Left cardiac atrium (tissue), 4 donors: Measurements from ENCODE around the gene IGSF23. TPM values are rescaled to one million over a fixed set of nuclear protein-coding genes. Genes with fewer than 3 reads are reported as not detected.

Experiments used
- ATAC-seq, 2 donors: fragments of 200-7000 bp; cut with Tn5 transposase; one replicate each; pipeline ENCODE4 v1.9.1; 2020; ENCODE audit warnings: mild to moderate bottlenecking in 2 of 2, moderate library complexity in 2 of 2
- DNase-seq: peaks from one replicate; pipeline ENCODE4 v3.0.0-alpha.2; 2020
- intact Hi-C, 2 donors: fragments of 100-400 bp; cut with DNase I; formaldehyde crosslinking; loops; one replicate each; pipeline versions ENCODE4 v1.14.1 to v1.15.1; 2022 to 2023
- long read RNA-seq: library from polyadenylated mRNA; unstranded; transcript quantifications from one replicate; pipeline ENCODE4 v2.0.0, GENCODE V29; 2021
- total RNA-seq, 2 donors: library from RNA; stranded (reverse); fragmentation: NEBNext Ultra II Directional; extraction: Animal tissue kit (Norgen Biotek cat#: 25700); gene quantifications; one replicate each; pipeline ENCODE4 v1.2.1, GENCODE V29; 2021
- donor health status: DM: no; HTN: yes; CAD: no.
- donor health status: DM: no; HTN: yes; CAD: no; lungs with severe emphysema.
- donor health status: DM: yes; HTN: yes; CAD: no.
- donor health status: Dilated cardiomyopathy.

Gene IGSF23, protein sequence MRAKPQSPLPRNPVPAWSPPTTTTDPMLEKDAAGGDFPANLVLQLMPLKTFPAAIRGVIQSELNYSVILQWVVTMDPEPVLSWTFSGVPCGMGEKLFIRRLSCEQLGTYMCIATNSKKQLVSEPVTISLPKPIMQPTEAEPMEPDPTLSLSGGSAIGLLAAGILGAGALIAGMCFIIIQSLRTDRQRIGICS
- not detected for total RNA-seq
- long read RNA-seq = 0 reads

DNA sequence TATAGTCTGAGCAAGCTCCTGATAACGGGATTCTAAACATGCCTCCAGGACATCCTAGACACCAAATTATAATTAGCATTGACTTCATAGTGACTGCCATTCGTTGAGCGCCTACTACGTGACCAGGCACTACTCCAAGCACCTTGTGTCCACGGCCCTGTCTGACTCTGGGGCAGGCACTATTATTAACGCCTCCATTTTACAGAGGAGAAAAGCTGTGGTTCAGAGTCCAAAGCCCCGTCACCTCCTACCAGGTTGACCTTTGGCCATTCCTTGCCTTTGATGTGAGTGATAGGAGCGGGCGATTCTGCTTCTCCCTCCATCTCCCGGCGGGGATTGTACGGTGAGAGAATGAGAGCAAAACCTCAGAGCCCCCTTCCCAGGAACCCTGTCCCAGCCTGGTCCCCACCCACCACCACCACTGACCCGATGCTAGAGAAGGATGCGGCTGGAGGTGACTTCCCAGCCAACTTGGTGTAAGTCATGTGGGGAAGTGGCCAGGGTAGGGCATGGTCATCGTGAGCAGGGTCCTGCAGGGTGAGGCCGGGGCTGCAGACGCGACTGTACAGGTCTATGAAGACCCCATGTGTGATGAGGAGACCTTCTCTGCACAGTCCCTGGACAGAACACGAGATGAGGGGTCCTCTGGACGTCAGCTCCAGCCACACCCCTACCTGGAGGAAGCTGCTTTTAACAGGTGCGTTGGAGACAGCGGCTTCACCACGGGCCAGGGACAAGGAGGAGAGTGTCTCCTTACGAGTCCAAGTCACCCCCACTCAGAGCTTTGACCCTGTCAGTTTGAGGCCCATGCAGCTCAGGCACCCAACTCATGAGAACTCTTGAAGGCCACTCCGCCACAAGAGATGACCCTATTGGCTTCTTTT lies at the start of gene IGSF23:
Gene IGSF23, plus strand, starts transcription at position 269 of the 884 bp plus-strand sequence. Its CDS starts 83 bp downstream, at position 352.
- ATAC-seq (no peak), DNase-seq (no peak)
- intact Hi-C loops = no loop called here

DNA sequence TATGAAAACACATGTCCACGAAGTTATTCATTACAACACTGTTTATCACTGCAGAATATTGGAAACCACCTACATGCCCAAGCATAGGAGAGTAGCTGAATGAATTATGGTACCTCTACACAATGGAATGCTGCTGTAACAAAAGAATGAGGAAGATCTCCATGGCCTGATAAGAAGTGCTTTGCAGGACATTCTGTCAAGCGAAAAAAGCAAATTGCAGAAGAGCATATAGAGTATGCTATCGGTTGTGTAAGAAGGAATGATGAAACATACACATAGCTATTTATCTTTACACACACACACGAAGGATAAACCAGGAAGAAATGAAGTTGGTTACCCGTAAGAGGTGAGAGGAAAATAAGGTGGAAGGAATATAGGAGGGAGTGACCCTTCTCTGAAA lies 46.4 kb upstream of the IGSF23 start:
- DNase-seq = no peak
- intact Hi-C loops = no loop called here
- ATAC-seq = no peak

DNA sequence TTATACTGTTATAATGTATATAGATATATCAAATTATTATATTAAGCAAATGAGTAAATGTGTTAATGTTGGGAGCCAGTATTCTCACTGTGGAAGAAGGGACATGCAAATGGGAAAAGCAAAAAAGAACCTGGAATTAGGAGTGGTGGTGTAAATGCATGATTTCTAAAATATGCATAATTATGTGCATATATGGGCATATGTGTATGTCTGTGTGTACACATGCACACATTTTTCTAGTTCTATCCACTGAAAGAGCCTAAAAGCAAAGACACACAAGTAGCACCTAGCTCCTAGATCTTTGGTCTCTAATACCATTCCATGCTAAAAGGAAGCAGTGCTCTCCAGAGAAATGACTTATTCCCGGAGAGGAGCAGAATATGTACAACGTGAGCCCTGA lies 45.6 kb upstream of the IGSF23 start:
- DNase-seq (no peak), ATAC-seq (no peak)
- intact Hi-C loops = no loop called here

DNA sequence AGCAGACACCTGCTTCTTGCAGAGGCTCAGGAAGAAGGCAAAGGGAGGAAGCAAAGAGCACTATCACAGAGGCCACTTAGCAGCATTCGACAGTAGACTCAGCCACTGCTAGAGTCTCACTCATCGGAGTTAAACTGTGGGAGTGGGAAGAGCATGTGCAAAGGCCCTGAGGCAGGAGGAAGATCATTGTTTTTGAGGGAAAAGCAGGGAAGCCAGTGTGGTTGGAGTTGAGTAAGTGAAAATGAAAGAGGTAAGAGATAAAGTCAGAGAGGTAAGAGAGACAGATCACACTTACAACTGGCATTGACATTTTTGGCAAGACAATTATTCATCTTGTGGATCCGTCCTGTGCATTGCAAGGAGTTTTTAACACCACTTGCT lies 42.8 kb upstream of the IGSF23 start:
- ATAC-seq (no peak), DNase-seq (no peak)
- intact Hi-C loops = loop anchor here in 1 of 2 donors (5.0 kb wide), 1 partner anchor 87 kb away; no protein-coding TSS in a partner anchor

DNA sequence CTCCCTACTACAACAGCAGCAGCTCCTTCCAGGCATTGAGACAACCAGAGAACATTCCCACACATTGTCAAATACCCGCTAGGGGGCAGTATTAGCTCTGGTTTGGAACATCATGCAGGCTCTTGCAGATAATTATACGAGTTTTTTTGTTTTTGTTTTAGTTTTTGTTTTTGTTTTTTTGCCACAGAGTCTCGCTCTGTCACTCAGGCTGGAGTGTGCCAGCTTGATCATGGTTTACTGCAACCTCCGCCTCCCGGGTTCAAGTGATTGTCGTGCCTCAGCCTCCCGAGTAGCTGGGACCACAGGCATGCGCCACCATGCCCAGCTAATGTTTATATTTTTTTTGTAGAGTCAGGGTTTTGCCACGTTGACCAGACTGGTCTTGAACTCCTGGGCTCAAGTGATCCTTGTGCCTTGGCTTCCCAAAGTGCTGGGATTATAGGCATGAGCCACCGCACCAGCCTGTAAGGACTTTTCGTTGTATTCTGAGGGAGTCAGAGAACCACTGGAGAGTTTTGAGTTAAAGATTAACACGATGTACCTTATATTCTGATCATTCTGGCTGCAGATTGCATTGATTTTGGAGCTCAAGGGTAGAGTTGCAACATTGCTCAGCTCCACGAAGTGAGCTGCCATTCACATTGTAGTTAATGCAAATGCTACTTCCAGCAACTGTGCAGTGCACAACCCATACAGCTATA lies 42.2 kb upstream of the IGSF23 start:
- DNase-seq (peak; percentile 49), ATAC-seq (peak; percentile 84)
- intact Hi-C loops = loop anchor here (1.0 to 5.0 kb wide), 2 partner anchors 86 kb away; no protein-coding TSS in a partner anchor

DNA sequence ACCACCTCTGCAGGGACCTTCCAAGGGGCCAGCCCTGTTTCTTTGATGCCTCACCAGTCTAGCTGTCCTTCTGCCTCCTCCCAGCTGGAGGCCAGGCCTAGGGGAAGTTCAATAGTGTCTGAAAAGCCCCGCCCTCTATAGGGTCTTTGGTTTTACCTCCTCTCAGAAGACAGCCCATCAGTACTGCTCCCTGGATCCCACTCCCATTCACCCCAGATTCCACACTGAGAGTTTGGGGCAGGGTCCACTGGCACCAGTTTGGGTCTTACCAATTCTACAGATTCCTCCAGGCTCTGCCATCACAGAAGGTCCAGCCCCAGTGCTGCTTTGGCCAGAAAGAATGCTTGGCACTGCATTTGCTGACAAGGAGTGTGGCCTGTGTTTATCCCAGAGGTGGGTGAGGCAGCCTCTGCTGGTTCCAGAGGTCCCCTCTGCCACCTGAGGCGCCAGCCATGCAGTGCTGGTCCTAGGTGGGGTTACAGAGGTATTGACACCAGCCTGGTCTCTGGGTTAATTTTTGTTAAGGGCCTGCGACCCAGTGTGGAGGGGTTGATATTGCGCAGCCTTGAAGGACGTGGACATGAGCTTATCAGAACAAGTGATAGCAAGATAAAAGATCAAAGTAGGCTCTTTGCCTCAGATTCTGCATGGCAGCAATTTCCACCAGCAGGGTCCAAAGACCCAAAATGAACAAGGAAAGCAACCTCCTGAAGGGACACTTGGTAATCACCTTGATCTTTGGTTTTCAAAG lies 41.4 kb upstream of the IGSF23 start:
- ATAC-seq (no peak), DNase-seq (no peak)
- intact Hi-C loops = loop anchor here (1.0 to 5.0 kb wide), 2 partner anchors 85 kb away; no protein-coding TSS in a partner anchor

DNA sequence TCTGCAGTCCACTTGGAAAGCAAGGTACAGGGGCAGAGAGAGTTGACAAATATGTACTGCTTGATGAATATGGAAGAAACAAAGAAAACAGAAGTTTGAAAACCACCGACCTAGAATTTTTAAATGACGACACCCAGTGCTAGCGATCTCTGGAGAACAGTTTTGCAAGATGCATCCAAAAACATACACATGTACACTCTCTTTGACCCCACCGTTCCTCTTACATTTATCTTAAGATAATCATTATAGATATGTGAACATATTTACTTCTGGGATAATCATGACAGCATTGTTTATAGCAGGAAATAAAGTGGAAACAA lies 40.8 kb upstream of the IGSF23 start:
- DNase-seq = no peak
- intact Hi-C loops = loop anchor here in 1 of 2 donors (5.0 kb wide), 1 partner anchor 85 kb away; no protein-coding TSS in a partner anchor
- no peak for ATAC-seq

DNA sequence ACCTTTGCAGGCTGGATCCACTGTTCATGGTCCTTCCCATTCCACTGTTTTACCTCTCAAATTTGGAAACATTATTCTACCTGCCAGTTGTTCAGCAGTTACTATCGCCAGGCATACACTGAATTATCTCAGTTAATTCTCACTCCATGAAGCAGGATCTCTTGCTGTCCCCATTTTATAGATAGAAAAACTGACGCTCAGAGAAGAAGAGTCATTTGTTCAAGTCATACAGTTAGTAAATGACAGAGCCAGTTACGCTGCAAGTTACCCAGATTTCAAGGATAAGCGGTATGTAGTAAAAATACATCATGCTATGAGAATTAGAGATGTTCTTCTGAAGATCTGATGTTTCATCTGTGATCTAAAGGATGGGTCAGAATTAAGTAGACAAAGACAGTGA lies 40.2 kb upstream of the IGSF23 start:
- no peak for ATAC-seq
- DNase-seq = no peak
- intact Hi-C loops = loop anchor here in 1 of 2 donors (5.0 kb wide), 1 partner anchor 84 kb away; no protein-coding TSS in a partner anchor

DNA sequence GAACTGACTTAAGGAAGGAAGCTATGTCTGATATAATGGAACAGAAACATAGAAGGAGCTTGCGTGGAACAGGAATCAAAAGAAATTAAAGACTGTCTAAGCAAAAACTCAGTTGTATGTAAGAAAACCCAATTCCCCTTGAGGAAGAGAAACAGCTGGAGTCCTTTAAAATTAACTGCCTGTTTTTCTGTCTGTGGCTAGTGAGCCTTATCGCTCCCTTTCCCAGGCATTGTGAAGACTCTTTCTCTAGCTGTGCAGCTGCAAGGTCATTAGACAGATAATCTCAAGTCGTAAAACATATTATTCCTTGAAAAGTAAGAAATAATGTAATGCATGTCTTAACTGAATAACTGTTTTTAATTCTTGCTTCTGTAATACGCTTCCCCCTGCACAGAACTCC lies 39.7 kb upstream of the IGSF23 start:
- DNase-seq (no peak), ATAC-seq (no peak)
- intact Hi-C loops = loop anchor here in 1 of 2 donors (5.0 kb wide), 1 partner anchor 84 kb away; no protein-coding TSS in a partner anchor

DNA sequence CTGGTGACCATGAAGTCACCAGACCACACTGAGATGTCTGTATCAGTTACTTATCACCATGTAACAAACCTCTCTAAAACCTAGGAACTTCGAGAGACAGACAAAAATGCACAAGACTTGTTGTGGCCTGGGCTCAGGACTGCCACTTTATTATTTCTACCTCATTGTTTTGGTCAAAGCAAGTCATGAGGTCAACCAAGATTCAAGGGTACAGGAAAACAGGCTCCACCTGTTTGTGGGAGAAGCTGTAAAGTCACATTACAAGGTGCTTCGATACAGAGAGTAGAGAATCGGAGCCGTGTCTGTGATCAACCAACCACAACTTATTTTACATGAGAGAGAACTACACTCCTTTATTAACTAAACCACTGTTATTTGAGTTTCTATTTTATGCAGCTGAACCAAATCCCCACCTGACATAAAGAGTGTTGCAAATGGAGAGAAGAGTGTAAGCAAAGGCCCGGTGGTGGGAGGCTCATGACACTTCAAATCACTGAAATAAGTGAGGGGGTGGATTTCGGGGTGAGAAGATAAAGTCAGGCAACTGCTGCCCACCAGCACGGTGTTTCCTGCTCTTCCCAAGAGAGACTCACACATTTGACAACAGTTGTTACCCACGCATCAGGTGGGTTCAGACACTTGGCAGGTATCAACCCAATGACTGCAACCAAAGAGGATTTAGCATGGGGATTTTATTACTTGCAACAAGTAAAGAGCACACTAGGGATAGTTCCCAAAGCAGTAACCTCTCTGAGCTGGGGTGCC lies 39.0 kb upstream of the IGSF23 start:
- ATAC-seq (no peak), DNase-seq (no peak)
- intact Hi-C loops = loop anchor here in 1 of 2 donors (5.0 kb wide), 1 partner anchor 83 kb away; no protein-coding TSS in a partner anchor

DNA sequence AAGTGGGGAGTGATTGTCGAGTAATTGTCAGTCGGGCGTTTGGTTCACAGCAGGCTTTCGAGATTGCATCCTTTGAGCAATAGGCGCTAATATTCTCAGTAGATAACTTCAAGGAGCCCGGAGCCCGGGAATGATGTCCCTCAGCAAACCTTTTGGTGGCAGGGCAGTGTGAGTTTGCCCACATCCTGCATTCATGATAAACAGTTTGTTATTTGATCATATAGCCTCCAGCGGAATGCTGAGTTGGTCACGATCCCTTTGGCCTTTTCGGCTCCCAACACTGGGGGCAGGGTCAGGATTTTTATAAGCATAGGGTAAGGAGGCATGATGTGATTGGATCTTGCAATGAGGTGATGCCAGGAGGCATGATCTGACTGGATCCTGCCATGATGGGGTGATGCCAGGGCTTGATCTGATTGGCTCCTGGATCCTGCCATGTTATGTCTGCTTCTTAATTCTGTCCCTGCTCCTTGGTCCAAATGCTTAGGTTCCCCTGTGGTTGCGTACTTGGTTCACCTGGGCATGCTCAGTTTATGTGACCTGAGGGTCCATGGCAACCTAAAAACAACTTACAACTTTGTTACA lies 38.2 kb upstream of the IGSF23 start:
- intact Hi-C loops = no loop called here
- DNase-seq = no peak
- ATAC-seq = no peak

DNA sequence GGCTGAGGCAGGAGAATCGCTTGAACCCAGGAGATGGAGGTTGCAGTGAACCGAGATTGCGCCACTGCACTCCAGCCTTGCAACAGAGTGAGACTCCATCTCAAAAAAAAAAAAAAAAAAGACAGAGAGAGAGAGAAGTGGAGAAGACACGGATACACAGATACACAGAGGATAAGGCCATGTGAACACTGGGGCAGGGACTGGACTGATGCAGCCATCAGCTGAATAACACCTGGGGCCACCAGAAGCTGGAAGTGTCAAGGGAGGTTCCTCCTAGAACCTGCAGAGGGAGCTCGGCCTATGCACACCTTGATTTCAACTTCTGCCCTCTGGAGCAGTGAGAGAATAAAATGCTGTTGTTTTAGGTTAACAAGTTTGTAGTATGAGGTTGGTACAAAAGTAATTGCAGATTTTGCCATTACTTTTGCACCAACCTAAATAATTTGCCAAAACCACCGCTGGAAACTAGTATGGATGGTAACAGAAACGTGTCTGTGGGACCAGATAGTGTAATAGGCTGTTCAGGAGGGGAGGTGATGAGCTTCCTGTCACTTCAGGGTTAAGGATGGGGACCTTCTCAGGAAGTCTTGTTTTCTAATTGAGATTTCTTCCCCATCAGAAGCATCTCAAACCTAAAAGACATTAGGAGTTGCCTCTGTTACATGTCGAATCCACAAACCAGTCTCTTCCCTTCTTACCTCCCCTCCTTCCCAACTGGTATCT lies 36.4 kb upstream of the IGSF23 start:
- intact Hi-C loops = no loop called here
- DNase-seq (no peak), ATAC-seq (peak; percentile 27 to 83)

DNA sequence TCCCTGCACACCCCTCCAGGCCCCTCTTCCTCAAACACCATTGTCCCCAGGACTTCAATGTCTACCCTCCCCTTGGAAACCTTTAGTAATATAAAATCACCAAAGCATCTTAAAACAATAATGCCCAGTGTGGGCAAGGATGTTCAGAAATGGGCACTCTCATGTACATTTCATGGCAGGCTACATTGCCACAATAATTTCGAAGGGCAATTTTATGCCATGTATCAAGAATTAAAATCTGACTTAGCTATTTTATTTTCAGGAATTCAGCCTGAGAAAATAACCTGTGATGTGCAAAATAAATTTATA lies 35.8 kb upstream of the IGSF23 start:
- intact Hi-C loops = no loop called here
- ATAC-seq (no peak), DNase-seq (no peak)

DNA sequence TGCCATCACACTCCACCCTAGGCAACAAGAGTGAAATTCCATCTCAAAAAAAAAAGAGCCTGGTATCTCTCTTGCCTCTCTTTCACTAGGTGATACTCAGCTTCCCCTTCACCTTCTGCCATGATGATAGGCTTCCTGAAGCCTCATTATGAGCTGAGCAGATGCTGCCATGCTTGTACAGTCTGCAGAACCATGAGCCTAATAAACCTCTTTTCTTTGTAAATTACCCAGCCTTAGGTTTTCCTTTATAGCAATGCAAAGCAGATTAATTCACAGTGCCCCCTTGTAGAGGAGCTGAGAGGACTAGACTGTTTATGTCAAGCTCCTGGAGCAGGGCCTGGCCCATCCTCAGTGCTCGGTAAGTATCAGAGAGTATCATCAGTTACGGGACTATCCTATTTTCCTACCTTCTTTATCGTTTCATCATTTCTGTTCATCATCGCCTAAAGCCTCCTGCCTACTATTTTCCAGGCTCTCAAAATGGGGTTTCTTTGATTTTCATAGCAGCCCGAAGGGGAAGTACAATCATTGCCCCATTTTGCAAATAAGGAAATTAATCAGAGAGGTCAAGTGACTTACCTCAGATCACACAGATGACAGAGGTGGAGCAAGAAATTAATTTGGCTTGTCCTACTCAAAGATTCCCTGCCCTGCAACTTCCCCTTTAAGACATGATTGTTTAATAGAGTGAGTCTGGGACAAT lies 33.5 kb upstream of the IGSF23 start:
- ATAC-seq = no peak
- DNase-seq = no peak
- intact Hi-C loops = no loop called here

DNA sequence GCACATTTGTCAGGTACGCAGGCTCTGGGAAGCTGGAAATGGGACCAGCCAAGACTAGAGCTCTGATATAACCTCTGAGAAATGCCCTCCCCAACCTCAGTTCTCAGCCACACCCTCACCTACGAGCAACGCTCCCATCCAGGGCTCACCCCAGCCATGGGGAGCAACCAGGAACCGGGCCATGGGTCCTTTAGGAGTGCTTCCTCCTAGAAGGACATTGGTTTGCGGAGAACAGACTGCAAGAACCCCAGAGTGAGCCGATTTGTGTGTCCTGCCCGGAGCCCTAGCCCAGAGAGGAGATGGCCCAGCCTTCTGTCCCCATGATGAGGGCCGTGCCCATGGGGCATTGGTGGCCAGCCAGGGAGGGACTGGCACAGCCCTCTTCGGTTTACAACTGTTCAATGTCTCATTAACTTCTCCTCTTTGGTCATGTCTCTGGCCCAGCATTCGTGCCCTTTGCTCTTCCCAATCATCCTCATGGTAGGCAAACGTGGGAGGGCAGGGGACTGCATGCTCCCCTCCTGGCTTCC lies 32.9 kb upstream of the IGSF23 start:
- intact Hi-C loops = no loop called here
- DNase-seq = no peak
- no peak for ATAC-seq

DNA sequence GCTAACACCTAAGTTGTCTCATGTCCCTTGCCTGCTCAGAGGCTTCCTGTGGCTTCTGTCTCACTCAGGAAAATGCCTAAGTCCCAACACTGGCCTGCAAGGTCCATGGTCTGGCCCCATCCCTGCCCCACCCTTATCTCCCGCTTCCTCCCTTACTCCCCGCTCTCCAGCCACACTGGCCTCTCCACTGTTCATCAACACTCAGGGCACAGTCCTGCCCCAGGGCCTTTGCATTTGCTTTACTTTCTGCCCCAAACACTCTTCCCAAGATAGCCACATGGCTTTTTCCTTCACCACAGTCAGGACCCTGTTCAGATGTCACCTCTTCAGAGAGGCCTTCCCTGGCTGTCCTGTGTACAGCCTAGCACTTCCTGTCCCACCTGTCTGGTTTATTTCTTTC lies 32.1 kb upstream of the IGSF23 start:
- intact Hi-C loops = no loop called here
- DNase-seq = no peak

More for the DNA sequence above, 32.1 kb upstream of the IGSF23 start:
- no peak for ATAC-seq
